GM12874 (cell line): ENCODE results near the gene UBAC2.

Source experiments
- CTCF ChIP-seq: IDR thresholded peaks from 2 replicates; pipeline ENCODE4 v1.5.1; 2011; ENCODE audit warnings: low read depth, mild to moderate bottlenecking, control low read depth, low read length, moderate library complexity; ENCODE audit not compliant: insufficient read depth

UBAC2 gene

GRCh38 chr13:99237981-99238662, 37.5 kb downstream of the UBAC2 start:
- no peak for TF ChIP-seq CTCF

GRCh38 chr13:99246100-99246499, 45.4 kb downstream of the UBAC2 start:
- TF ChIP-seq CTCF, result no peak

- TF ChIP-seq CTCF, result no peak
These were observed 50.5 kb downstream of the UBAC2 start for GRCh38 chr13:99250982-99251825.

- TF ChIP-seq CTCF, result no peak
These were observed 51.3 kb downstream of the UBAC2 start for GRCh38 chr13:99251921-99252320.

- no peak for TF ChIP-seq CTCF
These were observed 54.2 kb downstream of the UBAC2 start for GRCh38 chr13:99254830-99255229.

GRCh38 chr13:99255271-99255670, 54.6 kb downstream of the UBAC2 start:
- TF ChIP-seq CTCF, result no peak

GRCh38 chr13:99256283-99256682, 55.6 kb downstream of the UBAC2 start:
- no peak for TF ChIP-seq CTCF
